GM13976 (cell line): ENCODE data around the gene LILRA6.
"Not testable (repeated sequence)": the region's sequence is repeated elsewhere in the genome, so short reads cannot be mapped to it uniquely, and the experiment has no call there.

Experiments used
- DNase-seq: peaks from one replicate; pipeline ENCODE4 v3.0.0; 2012; ENCODE audit warnings: low spot score
- in situ Hi-C: fragments of 300-500 bp; cut with MboI; formaldehyde crosslinking; loops from one replicate; pipeline ENCODE4 v1.12.0; 2022; ENCODE audit warnings: low sequenced_read_pairs, mixed read lengths, inconsistent platforms; ENCODE audit not compliant: unreplicated experiment
- TF ChIP-seq, protein P1 (sequence below): IDR thresholded peaks from 2 replicates; pipeline ENCODE4 v1.5.1; 2012; ENCODE audit warnings: borderline replicate concordance, mild to moderate bottlenecking; ENCODE audit not compliant: insufficient read depth; ENCODE audit errors: extremely low read depth, missing control alignments, control extremely low read depth

LILRA6 gene

GRCh38 chr19:54203151-54203611, 39.4 kb downstream of the LILRA6 start:
- TF ChIP-seq, protein P1, sequence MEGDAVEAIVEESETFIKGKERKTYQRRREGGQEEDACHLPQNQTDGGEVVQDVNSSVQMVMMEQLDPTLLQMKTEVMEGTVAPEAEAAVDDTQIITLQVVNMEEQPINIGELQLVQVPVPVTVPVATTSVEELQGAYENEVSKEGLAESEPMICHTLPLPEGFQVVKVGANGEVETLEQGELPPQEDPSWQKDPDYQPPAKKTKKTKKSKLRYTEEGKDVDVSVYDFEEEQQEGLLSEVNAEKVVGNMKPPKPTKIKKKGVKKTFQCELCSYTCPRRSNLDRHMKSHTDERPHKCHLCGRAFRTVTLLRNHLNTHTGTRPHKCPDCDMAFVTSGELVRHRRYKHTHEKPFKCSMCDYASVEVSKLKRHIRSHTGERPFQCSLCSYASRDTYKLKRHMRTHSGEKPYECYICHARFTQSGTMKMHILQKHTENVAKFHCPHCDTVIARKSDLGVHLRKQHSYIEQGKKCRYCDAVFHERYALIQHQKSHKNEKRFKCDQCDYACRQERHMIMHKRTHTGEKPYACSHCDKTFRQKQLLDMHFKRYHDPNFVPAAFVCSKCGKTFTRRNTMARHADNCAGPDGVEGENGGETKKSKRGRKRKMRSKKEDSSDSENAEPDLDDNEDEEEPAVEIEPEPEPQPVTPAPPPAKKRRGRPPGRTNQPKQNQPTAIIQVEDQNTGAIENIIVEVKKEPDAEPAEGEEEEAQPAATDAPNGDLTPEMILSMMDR = no peak
- in situ Hi-C loops = no loop called here
- no peak for DNase-seq

DNA sequence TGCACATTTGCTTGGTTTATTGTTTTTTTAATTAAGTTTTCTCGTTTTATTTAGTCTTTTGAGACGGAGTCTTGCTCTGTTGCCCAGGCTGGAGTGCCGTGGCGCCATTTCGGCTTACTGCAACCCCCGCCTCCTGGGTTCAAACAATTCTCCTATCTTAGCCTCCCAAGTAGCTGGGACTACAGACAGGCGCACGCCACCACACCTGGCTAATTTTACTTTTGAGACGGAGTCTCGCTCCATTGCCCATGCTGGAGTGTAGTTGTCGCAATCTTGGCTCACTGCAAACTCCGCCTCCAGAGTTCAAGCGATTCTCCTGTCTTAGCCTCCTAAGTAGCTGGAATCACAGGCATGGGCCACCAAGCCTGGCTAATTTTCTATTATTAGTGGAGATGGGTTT, 40.6 kb downstream of the LILRA6 start:
- in situ Hi-C loops = no loop called here
- TF ChIP-seq, protein P1 = no peak
- DNase-seq = no peak

GRCh38 chr19:54201172-54201701, 41.4 kb downstream of the LILRA6 start:
- TF ChIP-seq, protein P1 = no peak

DNA sequence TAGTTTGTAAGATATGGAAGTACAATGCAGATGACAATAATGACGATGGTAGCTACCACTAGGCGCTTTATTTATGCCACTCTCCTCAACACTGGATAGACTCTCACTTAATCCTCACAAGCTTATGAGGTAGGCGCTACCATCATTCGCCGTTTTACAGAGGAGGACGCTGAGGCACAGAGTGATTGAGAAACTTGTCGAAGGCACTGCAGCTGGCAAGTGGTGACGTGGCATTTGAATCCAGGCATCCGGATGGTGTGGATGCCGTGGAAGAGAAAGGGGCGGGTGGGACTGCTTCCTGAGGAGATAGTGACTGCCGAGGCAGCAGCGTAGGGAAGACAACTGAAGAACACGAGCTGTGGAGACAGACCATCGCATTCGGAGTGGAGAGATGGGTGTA, 43.2 kb downstream of the LILRA6 start:
- in situ Hi-C loops = no loop called here

More at GRCh38 chr19:54201172-54201701, 41.4 kb downstream of the LILRA6 start:
- in situ Hi-C loops = no loop called here
- DNase-seq = no peak

GRCh38 chr19:54197121-54197520, 45.5 kb downstream of the LILRA6 start:
- no peak for DNase-seq
- TF ChIP-seq, protein P1 = no peak
- in situ Hi-C loops = no loop called here

More for the DNA sequence above, 43.2 kb downstream of the LILRA6 start:
- no peak for DNase-seq
- TF ChIP-seq, protein P1 = no peak

DNA sequence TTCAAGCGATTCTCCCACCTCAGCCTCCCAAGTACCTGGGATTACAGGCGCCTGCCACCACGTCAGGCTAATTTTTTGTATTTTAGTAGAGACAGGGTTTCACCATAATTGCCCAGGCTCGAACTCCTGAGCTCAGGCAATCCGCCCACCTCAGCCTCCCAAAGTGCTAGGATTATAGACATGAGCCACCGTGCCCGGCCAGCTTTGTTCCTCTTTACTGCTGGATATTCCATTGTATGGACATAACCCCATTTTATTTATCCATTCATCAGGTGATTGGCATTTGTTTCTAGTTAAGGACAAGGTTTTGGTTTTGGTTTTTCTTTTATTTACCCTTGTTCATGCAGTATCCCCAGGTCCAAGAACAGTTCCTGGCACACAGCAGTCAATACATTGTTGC, 46.1 kb downstream of the LILRA6 start:
- TF ChIP-seq, protein P1 = no peak
- in situ Hi-C loops = no loop called here
- DNase-seq = no peak

GRCh38 chr19:54194463-54194862, 48.1 kb downstream of the LILRA6 start:
- in situ Hi-C loops, DNase-seq: not testable (repeated sequence)
